BJ (cell line): ENCODE results near the gene ERP44. TPM values are rescaled to one million over a fixed set of nuclear protein-coding genes. Genes with fewer than 3 reads are reported as not detected.
"Not testable (repeated sequence)": the region's sequence is repeated elsewhere in the genome, so short reads cannot be mapped to it uniquely, and the experiment has no call there.

Source experiments
- CTCF ChIA-PET: fragments of 350-600 bp; formaldehyde crosslinking; extraction: SDS; loops from one replicate; lab custom pipeline; 2021; ENCODE audit warnings: antibody characterized with exemption, inconsistent platforms; lab: Yijun Ruan, JAX
- POLR2A ChIA-PET: fragments of 300-600 bp; sonication (Branson Sonifier 250); formaldehyde crosslinking; extraction: SDS; loops from one replicate; lab custom pipeline; 2021; ENCODE audit warnings: antibody characterized with exemption; lab: Charles Lee
- DNase-seq: peaks from one replicate; pipeline ENCODE4 v3.0.0-alpha.2; 2011; ENCODE audit warnings: low read depth
- H3K27me3 ChIP-seq: 2 replicates; pipeline ENCODE4 v1.6.0; 2011; ENCODE audit warnings: low read length; ENCODE audit not compliant: control insufficient read depth, insufficient read depth
- H3K36me3 ChIP-seq: 2 replicates; pipeline ENCODE4 v1.5.1; 2011; ENCODE audit warnings: low read length; ENCODE audit not compliant: control insufficient read depth, insufficient read depth
- H3K4me3 ChIP-seq: 2 replicates; pipeline ENCODE4 v1.5.1; 2011; ENCODE audit warnings: low read depth, mild to moderate bottlenecking, control low read depth, low read length
- polyA plus RNA-seq: library from polyadenylated mRNA; depleted of rRNA; stranded (reverse); fragments of >200 nt; gene quantifications from 2 replicates; pipeline ENCODE4 v1.2.3, GENCODE V29; 2011
- TF ChIP-seq, protein P1 (sequence below): IDR thresholded peaks from 2 replicates; pipeline ENCODE4 v1.5.1; 2011; ENCODE audit warnings: low read depth, mild to moderate bottlenecking, control low read depth, inconsistent platforms, low read length, moderate library complexity; ENCODE audit not compliant: insufficient read depth

ERP44 gene
- polyA plus RNA-seq, 1 experiment: 9.8 TPM

DNA sequence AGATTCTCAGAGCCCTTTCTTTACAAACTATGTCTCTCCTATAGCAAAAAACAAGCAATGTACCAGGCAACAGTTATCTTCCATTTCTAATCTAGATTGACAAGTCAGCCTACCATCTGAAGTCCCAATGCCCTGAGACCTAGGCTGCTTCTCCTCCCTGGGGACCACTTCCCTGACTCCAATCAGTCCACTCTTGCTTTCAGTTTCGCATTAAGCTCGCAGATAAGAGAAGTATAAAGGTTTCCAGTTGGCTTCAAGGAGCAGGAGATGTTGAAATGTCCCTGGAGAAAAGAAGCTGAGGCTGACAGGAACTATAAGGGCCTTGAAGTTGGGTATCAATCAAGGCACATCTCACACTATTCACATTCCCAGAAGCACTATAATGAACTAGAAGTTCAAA, 32.3 kb downstream of the ERP44 start:
- TF ChIP-seq, protein P1, sequence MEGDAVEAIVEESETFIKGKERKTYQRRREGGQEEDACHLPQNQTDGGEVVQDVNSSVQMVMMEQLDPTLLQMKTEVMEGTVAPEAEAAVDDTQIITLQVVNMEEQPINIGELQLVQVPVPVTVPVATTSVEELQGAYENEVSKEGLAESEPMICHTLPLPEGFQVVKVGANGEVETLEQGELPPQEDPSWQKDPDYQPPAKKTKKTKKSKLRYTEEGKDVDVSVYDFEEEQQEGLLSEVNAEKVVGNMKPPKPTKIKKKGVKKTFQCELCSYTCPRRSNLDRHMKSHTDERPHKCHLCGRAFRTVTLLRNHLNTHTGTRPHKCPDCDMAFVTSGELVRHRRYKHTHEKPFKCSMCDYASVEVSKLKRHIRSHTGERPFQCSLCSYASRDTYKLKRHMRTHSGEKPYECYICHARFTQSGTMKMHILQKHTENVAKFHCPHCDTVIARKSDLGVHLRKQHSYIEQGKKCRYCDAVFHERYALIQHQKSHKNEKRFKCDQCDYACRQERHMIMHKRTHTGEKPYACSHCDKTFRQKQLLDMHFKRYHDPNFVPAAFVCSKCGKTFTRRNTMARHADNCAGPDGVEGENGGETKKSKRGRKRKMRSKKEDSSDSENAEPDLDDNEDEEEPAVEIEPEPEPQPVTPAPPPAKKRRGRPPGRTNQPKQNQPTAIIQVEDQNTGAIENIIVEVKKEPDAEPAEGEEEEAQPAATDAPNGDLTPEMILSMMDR: no peak
- no peak for DNase-seq
- ChIA-PET POLR2A (interaction anchor here (0.7 kb wide), 1 partner anchor 903 kb away, joined by 3 read pairs; no protein-coding TSS in a partner anchor), CTCF (interaction anchor here (0.6 kb wide), 1 partner anchor 217 kb away, joined by 3 read pairs; no protein-coding TSS in a partner anchor)
- H3K27me3 ChIP-seq: no peaks in the 10 kb centered on the region
- H3K4me3 ChIP-seq: no peak overlapping the region
- H3K36me3 ChIP-seq: no peaks in the 10 kb centered on the region

GRCh38 chr9:100064872-100065581, 33.8 kb downstream of the ERP44 start:
- ChIA-PET CTCF (interaction anchor here (0.6 to 1.0 kb wide), 3 partner anchors 8 to 58 kb away, joined by 3 read pairs; no protein-coding TSS in a partner anchor), POLR2A (interaction anchor here (0.6 kb wide), 2 partner anchors 13 to 14 kb away, joined by 3 read pairs; no protein-coding TSS in a partner anchor)
- no peaks in the 10 kb centered on the region for H3K27me3 ChIP-seq
- DNase-seq: peak; percentile 21
- TF ChIP-seq, protein P1: no peak
- no peak overlapping the region for H3K4me3 ChIP-seq
- H3K36me3 ChIP-seq: no peaks in the 10 kb centered on the region

- no peak for DNase-seq
- H3K36me3 ChIP-seq: no peaks in the 10 kb centered on the region; the same call in 1 of the 2 replicates
- no peaks in the 10 kb centered on the region for H3K27me3 ChIP-seq
- ChIA-PET POLR2A (interaction anchor here (0.7 kb wide), 1 partner anchor 9 kb away, joined by 4 read pairs; no protein-coding TSS in a partner anchor), CTCF (interaction anchor here (0.9 to 2.0 kb wide), 2 partner anchors 12 to 51 kb away, joined by 3 to 5 read pairs; no protein-coding TSS in a partner anchor)
- no peak overlapping the region for H3K4me3 ChIP-seq
- TF ChIP-seq, protein P1: no peak
These were observed 35.6 kb downstream of the ERP44 start for GRCh38 chr9:100063185-100063584.

GRCh38 chr9:100062683-100063082, 36.1 kb downstream of the ERP44 start:
- H3K4me3 ChIP-seq, H3K36me3 ChIP-seq, DNase-seq, POLR2A ChIA-PET, H3K27me3 ChIP-seq: not testable (repeated sequence)
- CTCF ChIA-PET: interaction anchor here (2.0 kb wide), 1 partner anchor 12 kb away, joined by 5 read pairs; no protein-coding TSS in a partner anchor

DNA sequence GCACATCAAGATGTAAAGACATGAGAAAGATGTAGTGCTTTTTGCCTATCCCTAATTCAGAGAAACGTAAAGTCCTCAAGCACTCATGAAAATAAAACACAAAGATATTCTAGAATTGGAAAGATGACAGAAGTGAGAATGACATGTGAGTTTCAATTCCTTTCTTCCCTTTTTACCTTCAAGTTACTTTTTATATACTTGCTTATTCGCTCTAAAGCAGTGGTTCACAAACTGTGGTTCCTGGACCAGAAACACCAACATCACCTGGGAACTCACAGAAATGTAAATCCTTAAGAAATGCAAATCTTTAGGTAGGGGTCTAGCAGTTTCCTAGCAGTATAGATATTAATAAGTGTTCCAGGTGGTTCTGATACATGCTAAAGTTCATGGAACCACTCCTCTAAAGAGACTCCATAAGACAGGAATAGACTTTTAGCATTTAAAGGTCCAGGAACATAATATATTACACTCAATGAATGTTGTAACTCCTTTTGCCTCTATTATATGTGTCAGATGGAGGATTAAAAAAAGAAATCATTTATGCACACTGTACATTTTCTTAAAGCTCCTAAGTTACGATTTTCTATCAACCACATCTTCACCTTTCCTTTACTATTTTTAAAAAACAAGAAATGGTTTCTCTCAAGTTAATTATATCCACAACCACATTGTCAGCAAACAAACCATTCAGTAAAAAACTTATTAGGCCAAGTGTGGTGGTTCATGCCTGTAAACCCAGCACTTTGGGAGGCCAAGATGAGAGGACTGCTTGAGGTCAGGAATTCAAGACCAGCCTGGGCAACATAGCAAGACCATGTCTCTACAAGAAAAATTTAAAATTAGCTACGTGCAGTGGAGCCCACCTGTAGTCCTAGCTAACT, 39.9 kb downstream of the ERP44 start:
- CTCF ChIA-PET: interaction anchor here (0.6 to 1.0 kb wide), 2 partner anchors 27 to 1229 kb away, joined by 3 read pairs; no protein-coding TSS in a partner anchor
- POLR2A ChIA-PET: no interaction called here
- TF ChIP-seq, protein P1: no peak
- H3K27me3 ChIP-seq: no peaks in the 10 kb centered on the region
- no peak overlapping the region for H3K4me3 ChIP-seq
- H3K36me3 ChIP-seq: peaks cover 2% of the 10 kb centered on the region; the same call in 1 of the 2 replicates
- DNase-seq: no peak
